Ishikawa (cell line): ENCODE measurements around the gene GSTM2.

Source experiments
- CEBPB ChIP-seq: IDR thresholded peaks from 2 replicates; pipeline ENCODE4 v1.6.1; 2012
- CREB1 ChIP-seq: IDR thresholded peaks from 2 replicates; pipeline ENCODE4 v1.6.1; 2012; ENCODE audit warnings: low read depth
- EGR1 ChIP-seq: IDR thresholded peaks from 2 replicates; pipeline ENCODE4 v1.6.1; 2012
- EP300 ChIP-seq: IDR thresholded peaks from 2 replicates; pipeline ENCODE4 v1.6.1; 2012; ENCODE audit warnings: borderline replicate concordance
- MAX ChIP-seq: IDR thresholded peaks from 2 replicates; pipeline ENCODE4 v1.6.1; 2012
- NFIC ChIP-seq: IDR thresholded peaks from 2 replicates; pipeline ENCODE4 v1.6.1; 2012
- RAD21 ChIP-seq: IDR thresholded peaks from 2 replicates; pipeline ENCODE4 v1.6.1; 2012; ENCODE audit warnings: low read depth
- REST ChIP-seq: IDR thresholded peaks from 2 replicates; pipeline ENCODE4 v1.6.1; 2012; ENCODE audit warnings: low read depth, mild to moderate bottlenecking
- TAF1 ChIP-seq: IDR thresholded peaks from 2 replicates; pipeline ENCODE4 v1.6.1; 2012; ENCODE audit warnings: low read depth, mild to moderate bottlenecking
- TCF12 ChIP-seq: IDR thresholded peaks from 2 replicates; pipeline ENCODE4 v1.6.1; 2012; ENCODE audit warnings: low read depth
- TEAD4 ChIP-seq: IDR thresholded peaks from 2 replicates; pipeline ENCODE4 v1.6.1; 2012
- USF1 ChIP-seq: IDR thresholded peaks from 2 replicates; pipeline ENCODE4 v1.6.1; 2012
- YY1 ChIP-seq: IDR thresholded peaks from 2 replicates; pipeline ENCODE4 v1.6.1; 2012; ENCODE audit warnings: low read depth
- ZBTB7A ChIP-seq: IDR thresholded peaks from 2 replicates; pipeline ENCODE4 v1.6.1; 2012; ENCODE audit warnings: low read depth

GRCh38 chr1:109713636-109714035 lies 45.8 kb downstream of the GSTM2 start:
- no peak for TF ChIP-seq EGR1
- no peak for TF ChIP-seq RAD21
- TF ChIP-seq TAF1, result no peak
- TF ChIP-seq USF1, result no peak
- no peak for TF ChIP-seq NFIC
- TF ChIP-seq EP300, result no peak
- TF ChIP-seq REST, result no peak
- no peak for TF ChIP-seq ZBTB7A
- no peak for TF ChIP-seq YY1
- no peak for TF ChIP-seq CEBPB
- TF ChIP-seq MAX, result no peak
- no peak for TF ChIP-seq CREB1
- no peak for TF ChIP-seq TEAD4
- no peak for TF ChIP-seq TCF12
